Fibroblast of villous mesenchyme (primary cell): ENCODE measurements around the gene ARHGAP10. TPM values are rescaled to one million over a fixed set of nuclear protein-coding genes. Genes with fewer than 3 reads are reported as not detected.

Source experiments
- DNase-seq: peaks from one replicate; pipeline ENCODE4 v3.0.0-alpha.2; 2010; ENCODE audit warnings: low read depth
- H3K4me3 ChIP-seq: 2 replicates; pipeline ENCODE4 v1.5.1; 2011; ENCODE audit warnings: low read depth, mild to moderate bottlenecking, low read length
- CTCF ChIP-seq: IDR thresholded peaks from 2 replicates; pipeline ENCODE4 v1.5.1; 2012; ENCODE audit warnings: low read depth, mild to moderate bottlenecking, low read length; ENCODE audit not compliant: insufficient read depth
- total RNA-seq: library from RNA; depleted of rRNA; stranded (reverse); fragments of >200 nt; gene quantifications from 2 replicates; pipeline ENCODE4 v1.2.3, GENCODE V29; 2012

ARHGAP10 gene
- 41.2 and 41.5 TPM in 2 replicates for total RNA-seq

GRCh38 chr4:147731580-147732517 is at the start of gene ARHGAP10:
Gene ARHGAP10 (plus strand): TSS chr4:147732088. CDS start chr4:147732302, 214 bp downstream.
- peak within 1 kb of the TSS; percentile 87 for H3K4me3 ChIP-seq
- TF ChIP-seq CTCF, result no peak
- DNase-seq, result peak; percentile 85

DNA sequence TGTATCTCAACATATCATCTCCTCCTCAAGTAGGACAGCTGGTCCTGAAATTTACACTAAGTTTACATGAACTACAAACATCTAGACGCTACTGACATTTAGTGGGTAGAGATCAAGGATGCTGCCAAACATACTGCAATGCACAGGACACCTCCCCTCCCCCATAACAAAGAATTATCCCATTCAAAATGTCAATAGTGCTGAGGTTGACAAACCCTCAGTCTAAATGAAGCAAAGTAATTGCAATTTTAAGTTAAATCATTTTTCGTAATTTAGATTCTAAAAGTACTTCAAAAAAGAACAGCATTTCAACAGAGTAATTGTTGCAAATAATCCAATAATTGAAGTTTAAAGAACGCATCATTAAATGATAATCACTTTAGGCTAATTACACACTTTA is 49.1 kb upstream of the ARHGAP10 start:
- H3K4me3 ChIP-seq, result peak overlapping the region; percentile 95
- TF ChIP-seq CTCF, result no peak
- peak; percentile 15 for DNase-seq

GRCh38 chr4:147683188-147683591 is 48.7 kb upstream of the ARHGAP10 start:
- DNase-seq, result peak; percentile 60
- TF ChIP-seq CTCF, result no peak

GRCh38 chr4:147683717-147684700 is 47.9 kb upstream of the ARHGAP10 start, which contains the start of gene PRMT9:
Gene PRMT9 (minus strand): TSS chr4:147684163. CDS start chr4:147683987, 176 bp downstream.
- H3K4me3 ChIP-seq, result peak within 1 kb of the TSS; percentile 95
- peak; percentile 94 for DNase-seq
- no peak for TF ChIP-seq CTCF

More at GRCh38 chr4:147683188-147683591, 48.7 kb upstream of the ARHGAP10 start:
- H3K4me3 ChIP-seq, result peak overlapping the region; percentile 95

DNA sequence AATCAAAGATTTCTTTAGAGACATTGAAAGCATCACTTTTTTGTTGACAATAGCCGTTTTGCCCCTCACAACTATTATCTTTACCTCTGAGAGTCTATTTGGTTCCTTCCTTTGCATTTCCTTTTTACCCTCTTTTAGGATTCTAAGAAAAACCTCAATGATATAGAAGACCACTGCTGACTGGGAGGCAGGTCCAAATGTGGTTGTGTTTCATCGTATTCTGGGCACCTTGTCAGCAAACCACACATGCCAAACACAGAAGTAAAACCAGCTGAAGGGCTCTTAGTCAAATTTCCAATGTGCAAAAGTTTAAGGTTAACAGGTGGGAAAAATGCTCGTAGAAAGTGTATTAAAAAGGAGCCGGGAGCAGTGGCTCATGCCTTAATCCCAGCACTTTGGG is 42.8 kb upstream of the ARHGAP10 start:
- TF ChIP-seq CTCF, result no peak
- no peak for DNase-seq

DNA sequence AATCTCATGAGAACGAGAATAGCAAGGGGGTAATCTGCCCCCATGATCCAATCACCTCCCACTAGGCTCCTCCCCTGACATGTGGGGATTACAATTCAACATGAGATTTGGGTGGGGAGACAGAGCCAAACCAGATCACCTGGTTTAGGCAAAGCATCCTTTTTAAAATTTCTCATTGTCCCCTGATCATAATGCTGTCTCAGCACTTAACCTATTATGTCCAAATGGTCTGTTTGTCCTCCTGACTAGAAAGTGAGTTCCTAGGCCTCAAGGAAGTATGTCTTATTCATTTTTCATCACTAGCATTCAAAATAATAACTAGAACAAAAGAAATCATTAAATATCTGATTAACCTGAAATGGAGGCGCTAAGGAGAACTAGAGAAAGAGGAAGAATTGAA is 40.1 kb upstream of the ARHGAP10 start:
- no peak for TF ChIP-seq CTCF
- no peak overlapping the region for H3K4me3 ChIP-seq
- DNase-seq, result no peak

More for the DNA sequence above, 42.8 kb upstream of the ARHGAP10 start:
- H3K4me3 ChIP-seq, result no peak overlapping the region
